ENCODE measurements around the gene STK40.

- no peak for TF ChIP-seq POLR2A (IDR thresholded peaks at IDR 0.05)
- TF ChIP-seq, protein P1, sequence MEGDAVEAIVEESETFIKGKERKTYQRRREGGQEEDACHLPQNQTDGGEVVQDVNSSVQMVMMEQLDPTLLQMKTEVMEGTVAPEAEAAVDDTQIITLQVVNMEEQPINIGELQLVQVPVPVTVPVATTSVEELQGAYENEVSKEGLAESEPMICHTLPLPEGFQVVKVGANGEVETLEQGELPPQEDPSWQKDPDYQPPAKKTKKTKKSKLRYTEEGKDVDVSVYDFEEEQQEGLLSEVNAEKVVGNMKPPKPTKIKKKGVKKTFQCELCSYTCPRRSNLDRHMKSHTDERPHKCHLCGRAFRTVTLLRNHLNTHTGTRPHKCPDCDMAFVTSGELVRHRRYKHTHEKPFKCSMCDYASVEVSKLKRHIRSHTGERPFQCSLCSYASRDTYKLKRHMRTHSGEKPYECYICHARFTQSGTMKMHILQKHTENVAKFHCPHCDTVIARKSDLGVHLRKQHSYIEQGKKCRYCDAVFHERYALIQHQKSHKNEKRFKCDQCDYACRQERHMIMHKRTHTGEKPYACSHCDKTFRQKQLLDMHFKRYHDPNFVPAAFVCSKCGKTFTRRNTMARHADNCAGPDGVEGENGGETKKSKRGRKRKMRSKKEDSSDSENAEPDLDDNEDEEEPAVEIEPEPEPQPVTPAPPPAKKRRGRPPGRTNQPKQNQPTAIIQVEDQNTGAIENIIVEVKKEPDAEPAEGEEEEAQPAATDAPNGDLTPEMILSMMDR (IDR thresholded peaks at IDR 0.05 in 4 of 5, conservative IDR thresholded peaks at IDR 0.05 in 1 of 5) = no peak
These were observed 65.4 kb downstream of the STK40 start for GRCh38 chr1:36320291-36320761.
